Nephron (organoid): ENCODE results near the gene TRHDE.

Experiments used
- H3K27ac Mint-ChIP-seq, 3 experiments: 2 replicates each; pipeline ENCODE4 v1.8.0; 2020; ENCODE audit warnings: mixed read lengths in 3 of 3, mild to moderate bottlenecking in 2 of 3, moderate library complexity in 1 of 3
- H3K27me3 Mint-ChIP-seq: 2 replicates; pipeline ENCODE4 v1.8.0; 2021; ENCODE audit warnings: low read depth, mild to moderate bottlenecking, moderate library complexity, mixed read lengths
- H3K36me3 Mint-ChIP-seq: 2 replicates; pipeline ENCODE4 v1.8.0; 2020; ENCODE audit warnings: low read depth, mixed read lengths
- H3K4me1 Mint-ChIP-seq: 2 replicates; pipeline ENCODE4 v1.8.0; 2020; ENCODE audit warnings: mixed read lengths
- H3K4me3 Mint-ChIP-seq, 3 experiments: 2 replicates each; pipeline ENCODE4 v1.8.0; 2020; ENCODE audit warnings: mild to moderate bottlenecking in 3 of 3, mixed read lengths in 3 of 3, moderate library complexity in 2 of 3
- H3K9me3 Mint-ChIP-seq: 2 replicates; pipeline ENCODE4 v1.8.0; 2020; ENCODE audit warnings: mixed read lengths
- CTCF ChIP-seq, 3 experiments: fragments of 200-600 bp; sonication (generic); IDR thresholded peaks; one replicate each; pipeline ENCODE4 v1.5.0; 2021; ENCODE audit warnings: antibody characterized with exemption in 3 of 3; ENCODE audit not compliant: unreplicated experiment in 3 of 3

Gene TRHDE

GRCh38 chr12:72540811-72541210 is 268.6 kb downstream of the TRHDE start:
- no peaks in the 10 kb centered on the region for H3K9me3 Mint-ChIP-seq
- peaks cover 3% of the 10 kb centered on the region for H3K36me3 Mint-ChIP-seq

GRCh38 chr12:72543777-72544467 is 271.8 kb downstream of the TRHDE start:
- Mint-ChIP-seq H3K27me3 (no peaks in the 10 kb centered on the region), H3K4me1 (peaks cover 6% of the 10 kb centered on the region), H3K4me3 (no peak overlapping the region), H3K27ac (no peak overlapping the region), H3K9me3 (no peaks in the 10 kb centered on the region), H3K36me3 (no peaks in the 10 kb centered on the region)
- TF ChIP-seq CTCF (IDR thresholded peaks at IDR 0.05; ENCODE audit: unreplicated experiment in 3 of 3), result no peak

More at GRCh38 chr12:72540811-72541210, 268.6 kb downstream of the TRHDE start:
- TF ChIP-seq CTCF (IDR thresholded peaks at IDR 0.05; ENCODE audit: unreplicated experiment in 3 of 3), result no peak
- H3K4me1 Mint-ChIP-seq, result no peaks in the 10 kb centered on the region
- no peaks in the 10 kb centered on the region for H3K27me3 Mint-ChIP-seq
- H3K27ac Mint-ChIP-seq, result no peak overlapping the region
- no peak overlapping the region for H3K4me3 Mint-ChIP-seq

GRCh38 chr12:72546106-72546505 is 273.9 kb downstream of the TRHDE start:
- Mint-ChIP-seq H3K27ac (no peak overlapping the region), H3K9me3 (no peaks in the 10 kb centered on the region)

GRCh38 chr12:72547573-72547972 is 275.4 kb downstream of the TRHDE start:
- Mint-ChIP-seq H3K9me3 (no peaks in the 10 kb centered on the region), H3K27ac (no peak overlapping the region), H3K36me3 (no peaks in the 10 kb centered on the region), H3K4me3 (no peak overlapping the region), H3K4me1 (peaks cover 6% of the 10 kb centered on the region), H3K27me3 (no peaks in the 10 kb centered on the region)
- TF ChIP-seq CTCF (IDR thresholded peaks at IDR 0.05; ENCODE audit: unreplicated experiment in 3 of 3), result no peak

More at GRCh38 chr12:72546106-72546505, 273.9 kb downstream of the TRHDE start:
- Mint-ChIP-seq H3K27me3 (no peaks in the 10 kb centered on the region), H3K4me3 (no peak overlapping the region), H3K36me3 (no peaks in the 10 kb centered on the region), H3K4me1 (peaks cover 6% of the 10 kb centered on the region)
- no peak for TF ChIP-seq CTCF (IDR thresholded peaks at IDR 0.05; ENCODE audit: unreplicated experiment in 3 of 3)

GRCh38 chr12:72549184-72549583 is 277.0 kb downstream of the TRHDE start:
- H3K36me3 Mint-ChIP-seq, result no peaks in the 10 kb centered on the region
- H3K27ac Mint-ChIP-seq, result no peak overlapping the region
- no peak overlapping the region for H3K4me3 Mint-ChIP-seq
- H3K9me3 Mint-ChIP-seq, result no peaks in the 10 kb centered on the region
- H3K27me3 Mint-ChIP-seq, result no peaks in the 10 kb centered on the region
- TF ChIP-seq CTCF (IDR thresholded peaks at IDR 0.05; ENCODE audit: unreplicated experiment in 3 of 3), result no peak
- H3K4me1 Mint-ChIP-seq, result peaks cover 6% of the 10 kb centered on the region
